GM18502 (cell line): Measurements from ENCODE around the gene ASIC2.

Experiments used
- ATAC-seq: cut with Tn5 transposase; IDR thresholded peaks from one replicate; pipeline ENCODE4 v1.9.1; 2021; ENCODE audit warnings: mild to moderate bottlenecking; ENCODE audit not compliant: unreplicated experiment, poor library complexity

ASIC2 gene

GRCh38 chr17:33084755-33085154 lies 208.3 kb downstream of the ASIC2 start:
- no peak for ATAC-seq

- ATAC-seq: no peak
Measured at GRCh38 chr17:33082529-33083173, 210.4 kb downstream of the ASIC2 start.

DNA sequence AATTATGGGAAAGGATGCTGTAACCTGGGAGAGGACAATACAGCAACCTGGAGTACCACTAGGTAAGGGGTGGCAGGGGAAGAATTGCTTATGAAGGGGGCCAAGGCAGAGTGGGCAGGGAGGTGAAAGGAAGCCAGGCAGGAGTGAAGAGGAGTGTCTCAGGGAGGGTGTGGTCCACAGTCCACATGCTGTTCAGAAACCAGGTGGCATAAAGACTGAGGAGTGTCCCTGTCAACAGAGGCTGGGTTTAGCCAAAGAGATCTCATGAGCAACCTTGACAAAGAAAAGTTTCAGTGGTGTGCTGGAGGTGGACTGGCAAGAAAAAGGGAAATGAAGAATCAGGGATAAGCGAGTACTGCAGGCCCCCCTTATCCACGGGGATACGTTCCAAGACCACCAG lies 213.0 kb downstream of the ASIC2 start:
- no peak for ATAC-seq

DNA sequence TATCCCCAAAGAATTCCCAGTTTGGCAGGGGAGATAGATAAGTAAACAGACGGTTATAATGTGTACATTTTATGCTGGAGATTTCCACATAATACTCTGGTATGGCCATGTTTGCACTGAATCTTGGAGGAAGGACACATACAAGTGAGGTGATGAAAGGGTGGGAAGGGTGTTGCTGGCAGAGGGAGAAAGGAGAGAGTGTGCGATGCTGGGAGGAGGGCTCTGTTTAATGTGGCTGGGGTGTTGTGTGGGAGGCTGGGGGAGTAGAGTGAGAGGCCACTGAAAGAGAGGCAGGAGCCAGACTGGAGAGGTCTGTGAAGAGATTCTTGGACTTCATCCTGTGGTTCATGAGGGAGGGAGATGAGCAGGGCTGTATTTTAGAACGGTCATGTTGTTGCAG lies 213.9 kb downstream of the ASIC2 start:
- ATAC-seq: no peak

DNA sequence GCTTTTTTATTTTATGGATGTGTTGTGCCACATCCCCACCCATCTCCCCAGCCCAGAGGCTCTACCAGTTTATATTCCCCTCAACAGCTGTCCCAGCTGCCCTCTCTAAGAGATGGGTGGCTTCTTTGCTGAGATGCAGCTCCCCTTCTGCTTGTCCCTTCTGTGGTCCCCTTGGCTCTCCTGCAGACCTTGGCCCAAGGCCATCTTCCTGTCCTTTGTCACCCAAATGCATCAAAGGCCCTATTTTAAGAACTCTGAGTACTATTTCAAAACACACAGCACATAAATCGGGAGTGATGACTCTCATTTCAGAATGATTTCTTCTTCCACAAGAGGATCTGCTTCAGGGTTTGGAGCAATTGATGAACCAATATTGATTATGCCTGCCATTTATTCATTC lies 216.1 kb downstream of the ASIC2 start:
- ATAC-seq: no peak

- no peak for ATAC-seq
Measured at GRCh38 chr17:33073416-33073815, 219.7 kb downstream of the ASIC2 start.

GRCh38 chr17:33072421-33073161 lies 220.5 kb downstream of the ASIC2 start:
- no peak for ATAC-seq

- ATAC-seq: no peak
Measured at GRCh38 chr17:33071656-33072055, 221.4 kb downstream of the ASIC2 start.

GRCh38 chr17:33057564-33057963 lies 235.5 kb downstream of the ASIC2 start:
- ATAC-seq: no peak

DNA sequence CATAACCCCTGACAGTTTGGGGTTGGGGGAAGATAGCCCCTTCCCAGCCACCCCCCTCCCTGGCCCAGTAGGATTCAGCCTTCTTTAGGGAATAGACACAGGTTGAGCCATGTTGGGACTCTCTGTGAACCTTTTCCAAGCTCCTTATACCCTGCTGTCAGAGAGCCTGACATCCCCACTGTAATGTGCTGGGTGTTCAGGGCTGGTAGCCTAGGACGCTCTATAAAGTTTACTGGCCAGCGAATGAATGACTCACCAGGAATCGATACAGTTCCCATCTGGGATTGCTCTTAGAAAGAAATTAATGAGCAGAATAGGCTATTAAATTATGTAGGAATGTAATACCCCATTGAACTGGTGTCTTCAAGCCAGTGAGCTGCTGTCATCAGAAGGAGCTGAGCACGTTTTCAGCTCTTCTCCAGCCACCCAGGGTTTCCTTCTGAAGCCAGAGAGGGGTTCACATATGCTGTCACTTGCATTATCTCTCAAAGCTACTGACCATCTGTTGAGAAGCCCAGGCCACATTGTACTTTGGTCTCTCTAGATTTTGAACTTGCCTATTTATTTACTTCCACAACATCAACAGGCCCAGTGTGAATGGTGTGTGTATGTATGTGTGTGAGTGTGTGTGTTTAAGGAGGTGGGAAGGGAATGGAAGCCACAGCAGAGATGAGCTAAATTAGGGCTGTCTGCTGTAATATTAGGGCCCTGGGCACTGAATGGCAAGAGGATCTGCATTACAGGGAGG lies 236.5 kb downstream of the ASIC2 start:
- no peak for ATAC-seq

DNA sequence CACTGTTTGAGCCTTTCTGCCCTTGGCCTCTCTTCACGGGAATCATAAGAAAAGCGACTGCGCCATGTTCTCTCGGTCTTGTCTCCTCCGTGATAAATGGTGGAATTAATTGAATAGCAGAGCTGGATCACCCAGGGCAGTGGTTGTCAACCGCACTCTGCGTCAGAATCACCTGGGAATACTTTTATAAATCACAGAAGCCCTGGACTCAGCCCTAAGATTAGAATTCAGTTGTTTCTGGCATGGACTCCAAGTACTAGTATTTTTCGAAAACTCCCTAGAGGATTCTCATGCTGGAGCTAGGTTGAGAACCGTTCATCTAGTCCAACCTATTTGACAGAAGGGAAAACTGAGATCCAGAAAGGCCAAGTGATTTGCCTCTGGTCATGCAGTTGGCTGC lies 237.3 kb downstream of the ASIC2 start:
- no peak for ATAC-seq

- ATAC-seq: no peak
Measured at GRCh38 chr17:33055171-33055611, 237.9 kb downstream of the ASIC2 start.

DNA sequence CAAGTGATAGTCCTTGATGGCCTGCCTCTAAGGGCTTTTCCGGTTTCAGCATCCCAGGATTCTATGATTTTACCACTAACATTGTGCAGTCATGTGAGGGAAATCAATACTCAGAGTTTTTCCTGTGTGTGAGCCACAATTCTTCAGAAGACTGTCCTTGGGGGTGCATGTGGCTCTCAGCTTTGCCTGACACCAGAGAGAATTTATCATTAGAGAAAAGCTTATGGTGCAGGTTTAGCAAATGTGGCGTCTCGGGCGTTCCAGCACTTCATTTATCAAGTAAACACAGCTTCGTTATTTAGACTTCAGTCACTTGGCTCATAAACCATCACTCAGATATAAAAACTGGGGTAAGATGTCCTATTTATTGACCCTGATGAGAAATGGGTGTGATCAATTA lies 238.7 kb downstream of the ASIC2 start:
- no peak for ATAC-seq

DNA sequence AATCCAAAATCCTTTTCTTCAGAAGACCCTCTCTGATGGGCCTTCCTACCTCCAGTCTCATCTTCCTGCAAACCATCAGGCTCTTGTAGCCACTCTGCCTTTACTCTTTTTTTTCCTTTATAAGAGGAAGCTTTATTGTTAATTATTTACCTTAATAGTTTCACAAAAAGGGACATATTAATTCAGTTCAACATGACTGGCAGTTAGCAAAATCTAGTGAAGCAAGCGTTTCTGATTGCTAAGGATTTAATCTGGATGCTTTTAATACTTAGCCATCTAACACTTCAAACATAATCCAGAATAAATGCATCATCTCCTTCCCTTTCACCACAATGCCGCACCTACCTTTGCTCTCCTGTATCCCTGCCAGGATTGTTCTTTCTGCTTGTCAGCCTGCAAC lies 239.4 kb downstream of the ASIC2 start:
- no peak for ATAC-seq

GRCh38 chr17:33052856-33053255 lies 240.2 kb downstream of the ASIC2 start:
- ATAC-seq: no peak

DNA sequence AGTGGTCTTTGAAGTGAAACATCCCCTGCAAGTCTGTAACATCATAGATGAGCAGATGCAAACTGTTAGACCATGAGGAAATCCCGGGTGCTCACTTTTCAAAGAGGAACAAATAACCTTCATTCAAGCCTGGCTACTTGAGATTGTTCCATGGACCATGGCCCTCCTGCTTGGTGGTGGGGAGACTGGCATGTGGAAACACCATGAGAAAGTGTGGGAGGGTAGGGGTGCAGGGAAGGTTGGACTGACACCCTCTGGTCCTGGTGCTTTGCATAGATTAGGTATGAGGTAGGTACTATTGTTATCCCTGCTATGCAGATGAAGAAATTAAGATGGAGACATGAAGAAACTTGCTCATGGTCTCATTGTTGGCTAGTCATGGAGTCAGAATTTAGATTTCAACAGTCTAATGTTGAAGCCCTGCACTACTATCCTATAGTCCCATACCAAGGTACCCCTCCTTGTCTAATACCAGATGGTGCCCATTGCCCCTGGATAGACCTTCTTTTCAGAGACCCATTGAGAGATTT lies 242.4 kb downstream of the ASIC2 start:
- no peak for ATAC-seq

- ATAC-seq: no peak
Measured at GRCh38 chr17:33049781-33050414, 243.2 kb downstream of the ASIC2 start.

- no peak for ATAC-seq
Measured at GRCh38 chr17:33046361-33047255, 246.5 kb downstream of the ASIC2 start.

- no peak for ATAC-seq
Measured at GRCh38 chr17:33045216-33045615, 247.9 kb downstream of the ASIC2 start.

DNA sequence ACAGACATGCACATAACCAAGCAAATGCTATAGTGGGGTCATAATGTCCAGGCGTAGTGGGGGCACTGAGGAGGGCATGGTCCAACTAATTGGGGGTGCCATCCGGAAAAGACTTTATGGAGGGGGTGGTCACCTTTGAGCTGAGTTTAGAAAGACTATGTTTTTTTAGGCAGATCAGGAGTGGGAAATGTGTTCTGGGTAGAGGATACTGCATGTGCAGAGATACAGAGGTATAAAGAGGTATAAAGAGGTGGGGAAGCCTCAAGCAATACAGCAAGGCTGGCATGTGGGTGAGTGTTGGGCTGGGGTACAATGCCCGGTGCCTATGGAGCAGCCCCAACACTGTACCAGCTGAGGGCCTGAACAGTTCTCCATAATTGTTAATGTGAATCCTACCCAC lies 248.3 kb downstream of the ASIC2 start:
- no peak for ATAC-seq
